HepG2 (cell line): Measurements from ENCODE around the gene TSPAN17. TPM values are rescaled to one million over a fixed set of nuclear protein-coding genes. Genes with fewer than 3 reads are reported as not detected.

Experiments
- ELF4 ChIP-seq: sonication (generic); formaldehyde crosslinking; IDR thresholded peaks from 2 replicates; pipeline ENCODE4 v1.5.0; 2020; ENCODE audit warnings: missing genetic modification reagents, mild to moderate bottlenecking, moderate library complexity, borderline replicate concordance
- EP300 ChIP-seq, 3 experiments: sonication (generic) in 1 of 3; formaldehyde crosslinking in 1 of 3; IDR thresholded peaks; 2 replicates each; pipeline versions ENCODE4 v1.5.1 to v1.6.1; 2011 to 2020; ENCODE audit warnings: low read depth in 2 of 3, low read length in 2 of 3, borderline replicate concordance in 1 of 3, improper control_type of control experiment in 1 of 3, mild to moderate bottlenecking in 1 of 3, missing genetic modification reagents in 1 of 3, moderate library complexity in 1 of 3
- GATAD2A ChIP-seq: IDR thresholded peaks from 2 replicates; pipeline ENCODE4 v1.6.1; 2016
- HES4 ChIP-seq: sonication (generic); formaldehyde crosslinking; IDR thresholded peaks from 2 replicates; pipeline ENCODE4 v1.9.0; 2021; ENCODE audit warnings: mild to moderate bottlenecking, missing genetic modification reagents, borderline replicate concordance
- HMGA1 ChIP-seq: sonication (generic); formaldehyde crosslinking; conservative IDR thresholded peaks from 2 replicates; pipeline ENCODE4 v1.4.0; 2020; ENCODE audit warnings: missing genetic modification reagents
- HOXA9 ChIP-seq: sonication (generic); formaldehyde crosslinking; IDR thresholded peaks from 2 replicates; pipeline ENCODE4 v1.8.1; 2022; ENCODE audit warnings: missing genetic modification reagents, mild to moderate bottlenecking, moderate library complexity, borderline replicate concordance
- KAT7 ChIP-seq: IDR thresholded peaks from 2 replicates; pipeline ENCODE4 v1.6.1; 2018; ENCODE audit warnings: borderline replicate concordance, missing compliant biosample characterization
- MIER3 ChIP-seq: IDR thresholded peaks from 2 replicates; pipeline ENCODE4 v1.6.1; 2016; ENCODE audit warnings: missing compliant biosample characterization, borderline replicate concordance
- PCBP1 ChIP-seq: fragments of 200-400 bp; formaldehyde crosslinking; IDR thresholded peaks from 2 replicates; pipeline ENCODE4 v1.6.1; 2017; ENCODE audit warnings: mild to moderate bottlenecking, low read depth, low read length, borderline replicate concordance
- POLR2A ChIP-seq, 2 experiments: IDR thresholded peaks; 2 replicates each; pipeline ENCODE4 v1.6.1; 2011; ENCODE audit warnings: low read depth in 2 of 2, low read length in 2 of 2, mild to moderate bottlenecking in 1 of 2, moderate library complexity in 1 of 2; ENCODE audit not compliant: insufficient read depth in 1 of 2
- PTBP1 ChIP-seq: fragments of 200-400 bp; formaldehyde crosslinking; IDR thresholded peaks from 2 replicates; pipeline ENCODE4 v1.6.1; 2018; ENCODE audit warnings: low read length, low read depth; ENCODE audit not compliant: poor library complexity, severe bottlenecking
- RBFOX2 ChIP-seq: fragments of 200-400 bp; formaldehyde crosslinking; IDR thresholded peaks from 2 replicates; pipeline ENCODE4 v1.6.1; 2017; ENCODE audit warnings: low read depth, mild to moderate bottlenecking, low read length
- RBM22 ChIP-seq: fragments of 200-400 bp; formaldehyde crosslinking; optimal IDR thresholded peaks from 2 replicates; pipeline ENCODE3; 2017; ENCODE audit warnings: mild to moderate bottlenecking, low read length, moderate library complexity
- REL ChIP-seq: sonication (generic); formaldehyde crosslinking; conservative IDR thresholded peaks from 2 replicates; pipeline ENCODE4 v1.8.0; 2022; ENCODE audit warnings: mild to moderate bottlenecking, missing genetic modification reagents, moderate library complexity
- ZNF136 ChIP-seq: sonication (generic); formaldehyde crosslinking; IDR thresholded peaks from 2 replicates; pipeline ENCODE4 v1.8.1; 2022; ENCODE audit warnings: low read depth, mild to moderate bottlenecking, moderate library complexity, missing genetic modification reagents
- ZNF205 ChIP-seq: IDR thresholded peaks from 2 replicates; pipeline ENCODE4 v1.6.1; 2018; ENCODE audit warnings: missing biosample characterization, missing genetic modification reagents
- ZNF549 ChIP-seq: sonication (generic); formaldehyde crosslinking; IDR thresholded peaks from 2 replicates; pipeline ENCODE4 v1.5.0; 2020; ENCODE audit warnings: missing genetic modification reagents
- ZNF550 ChIP-seq: sonication (generic); formaldehyde crosslinking; IDR thresholded peaks from 2 replicates; pipeline ENCODE4 v1.4.0; 2020; ENCODE audit warnings: mild to moderate bottlenecking, missing genetic modification reagents, borderline replicate concordance
- ZNF619 ChIP-seq: sonication (generic); formaldehyde crosslinking; IDR thresholded peaks from 2 replicates; pipeline ENCODE4 v1.4.0; 2020; ENCODE audit warnings: mild to moderate bottlenecking, missing genetic modification reagents
- ZNF788 ChIP-seq: sonication (generic); formaldehyde crosslinking; IDR thresholded peaks from 2 replicates; pipeline ENCODE4 v1.5.0; 2020; ENCODE audit warnings: mild to moderate bottlenecking, missing genetic modification reagents, borderline replicate concordance
- ZNF790 ChIP-seq: sonication (generic); formaldehyde crosslinking; IDR thresholded peaks from 2 replicates; pipeline ENCODE4 v1.8.0; 2022; ENCODE audit warnings: missing genetic modification reagents, mild to moderate bottlenecking, borderline replicate concordance
- ZSCAN25 ChIP-seq: sonication (generic); formaldehyde crosslinking; IDR thresholded peaks from 2 replicates; pipeline ENCODE4 v1.8.0; 2022; ENCODE audit warnings: mild to moderate bottlenecking, missing genetic modification reagents
- polyA plus RNA-seq, 8 experiments: library from polyadenylated mRNA; depleted of rRNA in 3 of 8; stranded (reverse) in 7 of 8; unstranded in 1 of 8; fragments of >200 nt; fragmentation: Illumina TruSeq in 4 of 8; extraction: Trizol in 4 of 8; gene quantifications; 2 replicates each; pipeline versions ENCODE4 v1.2.1 to v1.2.3, GENCODE V29; 2011 to 2016; ENCODE audit warnings: low read depth in 4 of 8, missing spikeins in 1 of 8, mixed read lengths in 1 of 8; ENCODE audit not compliant: insufficient read depth in 1 of 8
- total RNA-seq, 5 experiments: library from RNA; depleted of rRNA; stranded (reverse); fragments of >200 nt; fragmentation: Illumina TruSeq; extraction: Trizol; gene quantifications; 2 replicates each; pipeline ENCODE4 v1.2.3, GENCODE V29; 2016; ENCODE audit warnings: low read depth in 1 of 5
- TF ChIP-seq, protein P1 (sequence below): sonication (generic); formaldehyde crosslinking; IDR thresholded peaks from 2 replicates; pipeline ENCODE4 v1.4.0; 2020; ENCODE audit warnings: missing genetic modification reagents
- TF ChIP-seq, protein P2 (sequence below): sonication (generic); formaldehyde crosslinking; IDR thresholded peaks from 2 replicates; pipeline ENCODE4 v1.5.0; 2020; ENCODE audit warnings: missing genetic modification reagents
- TF ChIP-seq, protein P3 (sequence below): sonication (generic); formaldehyde crosslinking; IDR thresholded peaks from 2 replicates; pipeline ENCODE4 v1.8.1; 2023; ENCODE audit warnings: missing genetic modification reagents, mild to moderate bottlenecking, borderline replicate concordance
- TF ChIP-seq, protein P4 (sequence below): sonication (generic); formaldehyde crosslinking; IDR thresholded peaks from 2 replicates; pipeline ENCODE4 v1.5.1; 2020; ENCODE audit warnings: mild to moderate bottlenecking, missing genetic modification reagents, moderate library complexity
- TF ChIP-seq, protein P5 (sequence below): sonication (generic); formaldehyde crosslinking; IDR thresholded peaks from 2 replicates; pipeline ENCODE4 v1.8.0; 2022; ENCODE audit warnings: mild to moderate bottlenecking, missing genetic modification reagents, moderate library complexity

TSPAN17 gene
- total and polyA plus RNA-seq, 2 of the 13 experiments (the other 11 are each of a cell fraction or from before 2014, with no cell fraction given) = 11.5 to 15.0 TPM

DNA sequence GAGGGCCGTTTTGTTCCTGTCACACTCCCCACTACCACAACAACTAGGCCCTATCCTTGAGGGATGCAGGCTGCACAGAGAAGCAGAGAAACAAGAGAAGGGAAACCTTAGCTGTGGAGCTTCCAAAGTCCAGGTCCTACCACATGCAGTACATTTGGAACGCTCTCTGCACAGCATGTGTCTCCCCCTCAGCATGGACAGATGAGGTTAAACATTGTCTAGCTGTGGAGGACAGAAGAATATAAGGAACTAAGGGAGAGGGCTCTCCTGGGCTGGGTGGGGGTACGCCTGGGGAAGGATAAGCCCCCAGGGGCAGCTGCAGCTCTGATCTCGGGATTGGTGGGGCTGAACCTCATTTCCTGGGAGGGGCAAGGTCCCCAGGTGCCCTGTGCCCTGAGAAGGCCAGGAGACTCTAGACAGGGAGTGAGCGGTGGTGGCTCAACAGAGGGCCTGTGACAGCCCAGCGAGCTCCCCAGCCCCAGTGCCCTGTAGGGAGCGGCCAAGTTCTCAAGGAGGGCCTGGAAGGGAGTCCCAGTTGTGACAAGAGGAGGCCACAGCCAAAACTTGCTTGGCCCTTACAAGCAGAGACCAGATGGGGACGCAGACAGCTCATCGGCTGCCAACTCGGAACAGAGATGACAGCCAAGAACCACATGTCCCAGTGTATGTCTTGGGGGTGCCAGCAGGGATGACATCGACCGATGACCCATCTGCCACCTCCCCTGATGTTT is 30.1 kb downstream of the TSPAN17 start (continued):
- no peak for TF ChIP-seq KAT7
- no peak for TF ChIP-seq MIER3
- TF ChIP-seq REL (CRISPR knock-in tag) = no peak
- TF ChIP-seq RBM22 = no peak
- TF ChIP-seq, protein P1, sequence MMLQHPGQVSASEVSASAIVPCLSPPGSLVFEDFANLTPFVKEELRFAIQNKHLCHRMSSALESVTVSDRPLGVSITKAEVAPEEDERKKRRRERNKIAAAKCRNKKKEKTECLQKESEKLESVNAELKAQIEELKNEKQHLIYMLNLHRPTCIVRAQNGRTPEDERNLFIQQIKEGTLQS = no peak
- TF ChIP-seq PCBP1 = no peak
- no peak for TF ChIP-seq RBFOX2
- no peak for TF ChIP-seq PTBP1
- no peak for TF ChIP-seq HES4 (CRISPR knock-in tag)
- TF ChIP-seq GATAD2A = no peak
- TF ChIP-seq, protein P2, sequence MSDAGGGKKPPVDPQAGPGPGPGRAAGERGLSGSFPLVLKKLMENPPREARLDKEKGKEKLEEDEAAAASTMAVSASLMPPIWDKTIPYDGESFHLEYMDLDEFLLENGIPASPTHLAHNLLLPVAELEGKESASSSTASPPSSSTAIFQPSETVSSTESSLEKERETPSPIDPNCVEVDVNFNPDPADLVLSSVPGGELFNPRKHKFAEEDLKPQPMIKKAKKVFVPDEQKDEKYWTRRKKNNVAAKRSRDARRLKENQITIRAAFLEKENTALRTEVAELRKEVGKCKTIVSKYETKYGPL (CRISPR knock-in tag) = no peak
- 0 out of 4 replicates have a peak, but pooled peaks of 1 of the 2 experiments have one; percentile 7 for TF ChIP-seq EP300 (IDR thresholded peaks at IDR 0.05; ENCODE audit: low read depth in 2 of 2, low read length in 2 of 2)
- no peak for TF ChIP-seq EP300 (CRISPR knock-in tag; IDR thresholded peaks at IDR 0.05; ENCODE audit: borderline replicate concordance)
- TF ChIP-seq, protein P3, sequence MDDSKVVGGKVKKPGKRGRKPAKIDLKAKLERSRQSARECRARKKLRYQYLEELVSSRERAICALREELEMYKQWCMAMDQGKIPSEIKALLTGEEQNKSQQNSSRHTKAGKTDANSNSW (CRISPR knock-in tag) = no peak
- TF ChIP-seq ZNF549 (CRISPR knock-in tag) = no peak
- TF ChIP-seq, protein P4, sequence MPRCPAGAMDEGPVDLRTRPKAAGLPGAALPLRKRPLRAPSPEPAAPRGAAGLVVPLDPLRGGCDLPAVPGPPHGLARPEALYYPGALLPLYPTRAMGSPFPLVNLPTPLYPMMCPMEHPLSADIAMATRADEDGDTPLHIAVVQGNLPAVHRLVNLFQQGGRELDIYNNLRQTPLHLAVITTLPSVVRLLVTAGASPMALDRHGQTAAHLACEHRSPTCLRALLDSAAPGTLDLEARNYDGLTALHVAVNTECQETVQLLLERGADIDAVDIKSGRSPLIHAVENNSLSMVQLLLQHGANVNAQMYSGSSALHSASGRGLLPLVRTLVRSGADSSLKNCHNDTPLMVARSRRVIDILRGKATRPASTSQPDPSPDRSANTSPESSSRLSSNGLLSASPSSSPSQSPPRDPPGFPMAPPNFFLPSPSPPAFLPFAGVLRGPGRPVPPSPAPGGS (CRISPR knock-in tag) = no peak
- TF ChIP-seq, protein P5, sequence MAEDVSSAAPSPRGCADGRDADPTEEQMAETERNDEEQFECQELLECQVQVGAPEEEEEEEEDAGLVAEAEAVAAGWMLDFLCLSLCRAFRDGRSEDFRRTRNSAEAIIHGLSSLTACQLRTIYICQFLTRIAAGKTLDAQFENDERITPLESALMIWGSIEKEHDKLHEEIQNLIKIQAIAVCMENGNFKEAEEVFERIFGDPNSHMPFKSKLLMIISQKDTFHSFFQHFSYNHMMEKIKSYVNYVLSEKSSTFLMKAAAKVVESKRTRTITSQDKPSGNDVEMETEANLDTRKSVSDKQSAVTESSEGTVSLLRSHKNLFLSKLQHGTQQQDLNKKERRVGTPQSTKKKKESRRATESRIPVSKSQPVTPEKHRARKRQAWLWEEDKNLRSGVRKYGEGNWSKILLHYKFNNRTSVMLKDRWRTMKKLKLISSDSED (CRISPR knock-in tag) = no peak
- TF ChIP-seq ZNF136 (CRISPR knock-in tag) = no peak
- TF ChIP-seq ELF4 = no peak
- no peak for TF ChIP-seq ZNF790 (CRISPR knock-in tag)
- TF ChIP-seq ZSCAN25 (CRISPR knock-in tag) = no peak
- no peak for TF ChIP-seq HOXA9 (CRISPR knock-in tag)
- no peak for TF ChIP-seq POLR2A (IDR thresholded peaks at IDR 0.05; ENCODE audit: insufficient read depth in 1 of 2, low read depth in 2 of 2, low read length in 2 of 2)
- 0 out of 2 replicates have a peak, but pooled peaks have one; percentile 32 for TF ChIP-seq ZNF550 (CRISPR knock-in tag)
- TF ChIP-seq ZNF788 (CRISPR knock-in tag) = 0 out of 2 replicates have a peak, but pooled peaks have one; percentile 23
- no peak for TF ChIP-seq ZNF205 (CRISPR knock-in tag)
- TF ChIP-seq ZNF619 (CRISPR knock-in tag) = no peak
- no peak for TF ChIP-seq HMGA1 (CRISPR knock-in tag)
